Colonic mucosa (tissue), 4 donors: Measurements from ENCODE around the gene PCDH15. TPM values are rescaled to one million over a fixed set of nuclear protein-coding genes. Genes with fewer than 3 reads are reported as not detected.

Experiments
- DNase-seq: peaks from one replicate; pipeline ENCODE4 v3.0.0-alpha.2; 2020
- H3K27ac ChIP-seq: fragments of 200-600 bp; one replicate; pipeline ENCODE4 v1.8.0; 2021
- H3K27me3 ChIP-seq: fragments of 200-600 bp; one replicate; pipeline ENCODE4 v1.8.0; 2021
- H3K36me3 ChIP-seq: fragments of 200-600 bp; one replicate; pipeline ENCODE4 v1.8.0; 2021
- H3K4me1 ChIP-seq: fragments of 200-600 bp; one replicate; pipeline ENCODE4 v1.8.0; 2021; ENCODE audit warnings: mild to moderate bottlenecking
- H3K4me3 ChIP-seq: fragments of 200-600 bp; one replicate; pipeline ENCODE4 v1.8.0; 2021
- H3K9ac ChIP-seq, 2 donors: one replicate each; pipeline ENCODE4 v1.7.0; 2013; ENCODE audit warnings: control low read depth in 2 of 2, low read depth in 2 of 2, low read length in 2 of 2
- H3K9me3 ChIP-seq: fragments of 200-600 bp; one replicate; pipeline ENCODE4 v1.8.0; 2021
- intact Hi-C: fragments of 100-400 bp; cut with DNase I; formaldehyde crosslinking; loops from one replicate; pipeline ENCODE4 v1.14.1; 2022
- total RNA-seq, 2 donors: library from RNA; stranded (reverse); fragmentation: NEBNext Ultra II Directional in 1 of 2; extraction: Animal tissue kit (Norgen Biotek cat#: 25700) in 1 of 2; gene quantifications; one replicate each; pipeline ENCODE4 v1.2.1, GENCODE V29; 2021
- TF ChIP-seq, protein P1 (sequence below): fragments of 200-600 bp; IDR thresholded peaks from one replicate; pipeline ENCODE4 v1.8.0; 2022; ENCODE audit warnings: antibody characterized with exemption, mild to moderate bottlenecking
- donor health status: healthy.
- donor health status: DM: no; HTN: no; CAD: no.
- donor health status: DM: no; HTN: no; CAD: no.

The PCDH15 gene
- total RNA-seq, 2 donors from 2014 or later = not detected

- H3K9me3 ChIP-seq = no peaks in the 10 kb centered on the region
- no peak overlapping the region for H3K4me3 ChIP-seq
- no peaks in the 10 kb centered on the region for H3K4me1 ChIP-seq
- no peak for DNase-seq
- TF ChIP-seq, protein P1, sequence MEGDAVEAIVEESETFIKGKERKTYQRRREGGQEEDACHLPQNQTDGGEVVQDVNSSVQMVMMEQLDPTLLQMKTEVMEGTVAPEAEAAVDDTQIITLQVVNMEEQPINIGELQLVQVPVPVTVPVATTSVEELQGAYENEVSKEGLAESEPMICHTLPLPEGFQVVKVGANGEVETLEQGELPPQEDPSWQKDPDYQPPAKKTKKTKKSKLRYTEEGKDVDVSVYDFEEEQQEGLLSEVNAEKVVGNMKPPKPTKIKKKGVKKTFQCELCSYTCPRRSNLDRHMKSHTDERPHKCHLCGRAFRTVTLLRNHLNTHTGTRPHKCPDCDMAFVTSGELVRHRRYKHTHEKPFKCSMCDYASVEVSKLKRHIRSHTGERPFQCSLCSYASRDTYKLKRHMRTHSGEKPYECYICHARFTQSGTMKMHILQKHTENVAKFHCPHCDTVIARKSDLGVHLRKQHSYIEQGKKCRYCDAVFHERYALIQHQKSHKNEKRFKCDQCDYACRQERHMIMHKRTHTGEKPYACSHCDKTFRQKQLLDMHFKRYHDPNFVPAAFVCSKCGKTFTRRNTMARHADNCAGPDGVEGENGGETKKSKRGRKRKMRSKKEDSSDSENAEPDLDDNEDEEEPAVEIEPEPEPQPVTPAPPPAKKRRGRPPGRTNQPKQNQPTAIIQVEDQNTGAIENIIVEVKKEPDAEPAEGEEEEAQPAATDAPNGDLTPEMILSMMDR = no peak
- intact Hi-C loops = no loop called here
- no peak overlapping the region for H3K9ac ChIP-seq
- no peaks in the 10 kb centered on the region for H3K27me3 ChIP-seq
- no peak overlapping the region for H3K27ac ChIP-seq
- H3K36me3 ChIP-seq = no peaks in the 10 kb centered on the region
These were observed 704.1 kb downstream of the PCDH15 start for GRCh38 chr10:54096892-54097291.

DNA sequence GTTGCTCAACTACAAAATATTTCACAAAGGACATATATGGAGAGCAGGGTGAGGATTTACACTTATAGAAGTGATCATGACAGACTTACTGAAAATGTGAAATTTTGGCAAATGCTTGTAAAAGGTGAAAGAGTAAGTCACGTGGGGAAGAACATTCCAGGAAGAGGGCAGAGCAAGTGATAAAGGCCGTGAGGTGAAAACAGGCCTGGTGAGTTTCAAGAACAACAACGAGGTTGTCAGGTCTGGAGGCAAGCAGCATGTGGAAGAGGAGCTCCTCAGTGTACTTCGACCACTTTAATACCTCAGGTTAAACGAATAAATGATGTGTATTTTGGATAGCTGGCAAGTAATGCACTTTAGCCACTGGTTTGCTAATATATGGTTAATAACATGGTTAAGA lies 706.7 kb downstream of the PCDH15 start:
- Histone ChIP-seq H3K27ac (no peak overlapping the region), H3K36me3 (no peaks in the 10 kb centered on the region), H3K9me3 (no peaks in the 10 kb centered on the region), H3K4me1 (no peaks in the 10 kb centered on the region), H3K9ac (no peak overlapping the region), H3K4me3 (no peak overlapping the region), H3K27me3 (no peaks in the 10 kb centered on the region)
- intact Hi-C loops = no loop called here
- TF ChIP-seq, protein P1 = no peak
- DNase-seq = no peak

DNA sequence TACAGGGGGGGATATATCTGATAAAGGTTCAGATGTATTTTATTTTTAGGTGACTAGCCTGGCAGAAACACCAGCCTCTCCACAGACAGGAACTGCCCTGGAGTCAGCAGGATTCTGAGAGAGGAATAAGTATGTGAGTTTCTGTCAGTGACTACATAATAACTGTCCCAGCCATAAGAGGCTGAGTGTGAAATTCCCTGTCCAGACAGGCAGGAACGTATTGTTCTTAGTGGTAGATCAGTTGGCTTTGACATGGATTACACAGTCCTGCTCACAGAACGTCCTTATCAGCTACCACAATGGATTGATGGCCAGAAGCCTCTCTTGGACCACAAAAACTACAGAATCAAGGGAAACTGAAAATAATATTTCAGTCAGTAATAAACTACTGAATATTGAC lies 709.8 kb downstream of the PCDH15 start:
- no peak overlapping the region for H3K4me3 ChIP-seq
- TF ChIP-seq, protein P1 = no peak
- no peaks in the 10 kb centered on the region for H3K27me3 ChIP-seq
- no peaks in the 10 kb centered on the region for H3K36me3 ChIP-seq
- no peaks in the 10 kb centered on the region for H3K9me3 ChIP-seq
- H3K9ac ChIP-seq = no peak overlapping the region
- H3K27ac ChIP-seq = no peak overlapping the region
- no peak for DNase-seq
- intact Hi-C loops = no loop called here
- H3K4me1 ChIP-seq = no peaks in the 10 kb centered on the region

DNA sequence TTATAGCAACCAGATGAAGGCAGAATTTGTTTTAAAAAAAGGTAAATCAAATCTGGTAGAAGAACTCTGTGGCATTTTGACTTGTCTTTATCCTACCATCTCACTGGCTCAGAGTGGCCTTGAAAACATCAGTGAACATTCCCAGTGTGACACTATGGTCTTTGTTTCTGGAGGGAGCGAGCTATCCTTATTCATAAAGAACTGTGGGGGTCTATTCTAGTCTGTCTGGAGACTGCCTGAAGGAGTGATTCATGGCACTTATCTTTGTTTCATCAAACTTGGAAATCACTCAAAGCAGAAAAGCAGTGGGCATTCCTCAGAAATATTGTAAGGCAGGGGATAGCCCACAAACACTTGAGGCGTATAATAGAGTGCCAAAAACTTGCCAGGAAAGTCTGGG lies 719.1 kb downstream of the PCDH15 start:
- Histone ChIP-seq H3K4me3 (no peak overlapping the region), H3K27ac (no peak overlapping the region), H3K9ac (no peak overlapping the region), H3K9me3 (no peaks in the 10 kb centered on the region), H3K27me3 (no peaks in the 10 kb centered on the region), H3K4me1 (no peaks in the 10 kb centered on the region), H3K36me3 (no peaks in the 10 kb centered on the region)
- TF ChIP-seq, protein P1 = no peak
- DNase-seq = no peak
- intact Hi-C loops = no loop called here

DNA sequence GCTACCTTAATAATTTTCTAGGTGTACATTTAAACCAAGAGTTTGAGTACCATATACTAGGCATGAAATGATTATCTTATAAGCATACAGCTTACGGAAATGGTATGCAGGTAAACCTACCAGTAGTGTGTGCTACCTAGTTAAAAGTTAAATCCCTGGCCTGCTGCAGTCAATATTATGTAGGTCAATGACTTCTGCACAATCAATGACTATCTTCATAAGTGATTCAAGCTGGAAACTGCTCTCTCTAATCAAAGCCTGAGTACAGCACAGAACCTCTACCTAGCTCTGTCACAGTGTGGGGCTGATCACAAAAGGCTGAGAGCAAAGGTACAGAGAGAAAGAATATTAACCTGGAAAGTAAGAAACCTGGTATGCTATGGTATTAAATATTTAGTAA lies 733.7 kb downstream of the PCDH15 start:
- H3K4me3 ChIP-seq = no peak overlapping the region
- no peaks in the 10 kb centered on the region for H3K4me1 ChIP-seq
- TF ChIP-seq, protein P1 = no peak
- H3K27me3 ChIP-seq = no peaks in the 10 kb centered on the region
- H3K27ac ChIP-seq = no peak overlapping the region
- no peaks in the 10 kb centered on the region for H3K9me3 ChIP-seq
- no peaks in the 10 kb centered on the region for H3K36me3 ChIP-seq
- H3K9ac ChIP-seq = no peak overlapping the region
- no peak for DNase-seq
- intact Hi-C loops = no loop called here

GRCh38 chr10:54066646-54067045 lies 734.4 kb downstream of the PCDH15 start:
- H3K27me3 ChIP-seq = no peaks in the 10 kb centered on the region
- intact Hi-C loops = no loop called here
- no peak overlapping the region for H3K9ac ChIP-seq
- H3K9me3 ChIP-seq = no peaks in the 10 kb centered on the region
- TF ChIP-seq, protein P1 = no peak
- H3K4me3 ChIP-seq = no peak overlapping the region
- no peaks in the 10 kb centered on the region for H3K36me3 ChIP-seq
- no peaks in the 10 kb centered on the region for H3K4me1 ChIP-seq
- H3K27ac ChIP-seq = no peak overlapping the region
- no peak for DNase-seq
